Measurements from ENCODE around the gene RGS6.

Gene RGS6

GRCh38 chr14:72057701-72058285 is 125.6 kb downstream of the RGS6 start:
- intact Hi-C loops (cut with DNase I): no loop called here

GRCh38 chr14:72060460-72060859 is 128.2 kb downstream of the RGS6 start:
- DNase-seq: no peak
- intact Hi-C loops (cut with DNase I): no loop called here

More at GRCh38 chr14:72057701-72058285, 125.6 kb downstream of the RGS6 start:
- DNase-seq: no peak

- intact Hi-C loops (cut with DNase I): no loop called here
- no peak for DNase-seq
Measured at GRCh38 chr14:72060917-72061316, 128.7 kb downstream of the RGS6 start.

- no peak for DNase-seq
- intact Hi-C loops (cut with DNase I): no loop called here
Measured at GRCh38 chr14:72061718-72062117, 129.5 kb downstream of the RGS6 start.

- intact Hi-C loops (cut with DNase I): no loop called here
- DNase-seq: no peak
Measured at GRCh38 chr14:72063761-72064282, 131.6 kb downstream of the RGS6 start.

GRCh38 chr14:72064501-72064900 is 132.3 kb downstream of the RGS6 start:
- no peak for DNase-seq
- intact Hi-C loops (cut with DNase I): no loop called here

- intact Hi-C loops (cut with DNase I): no loop called here
- no peak for DNase-seq
Measured at GRCh38 chr14:72070458-72070857, 138.2 kb downstream of the RGS6 start.

- intact Hi-C loops (cut with DNase I): no loop called here
Measured at GRCh38 chr14:72075649-72076334, 143.6 kb downstream of the RGS6 start.

GRCh38 chr14:72081137-72081536 is 148.9 kb downstream of the RGS6 start:
- no peak for DNase-seq
- intact Hi-C loops (cut with DNase I): no loop called here

More at GRCh38 chr14:72075649-72076334, 143.6 kb downstream of the RGS6 start:
- DNase-seq: no peak

GRCh38 chr14:72084935-72085334 is 152.7 kb downstream of the RGS6 start:
- DNase-seq: no peak
- intact Hi-C loops (cut with DNase I): no loop called here

- DNase-seq: no peak
- intact Hi-C loops (cut with DNase I): no loop called here
Measured at GRCh38 chr14:72089625-72090024, 157.4 kb downstream of the RGS6 start.

GRCh38 chr14:72094844-72095582 is 162.8 kb downstream of the RGS6 start:
- intact Hi-C loops (cut with DNase I): no loop called here

GRCh38 chr14:72097173-72097783 is 165.0 kb downstream of the RGS6 start:
- intact Hi-C loops (cut with DNase I): no loop called here
- no peak for DNase-seq

More at GRCh38 chr14:72094844-72095582, 162.8 kb downstream of the RGS6 start:
- no peak for DNase-seq

GRCh38 chr14:72098210-72098609 is 166.0 kb downstream of the RGS6 start:
- intact Hi-C loops (cut with DNase I): no loop called here
- no peak for DNase-seq

- no peak for DNase-seq
- intact Hi-C loops (cut with DNase I): no loop called here
Measured at GRCh38 chr14:72099566-72099965, 167.3 kb downstream of the RGS6 start.

- intact Hi-C loops (cut with DNase I): no loop called here
- DNase-seq: peak in 10 of 42 donors; percentile 1 to 45 (median 15)
Measured at GRCh38 chr14:72104011-72104613, 171.9 kb downstream of the RGS6 start.

- intact Hi-C loops (cut with DNase I): no loop called here
- no peak for DNase-seq
Measured at GRCh38 chr14:72111911-72112310, 179.7 kb downstream of the RGS6 start.

- DNase-seq: no peak
- intact Hi-C loops (cut with DNase I): no loop called here
Measured at GRCh38 chr14:72118841-72119240, 186.6 kb downstream of the RGS6 start.

GRCh38 chr14:72120315-72120714 is 188.1 kb downstream of the RGS6 start:
- intact Hi-C loops (cut with DNase I): no loop called here
- DNase-seq: no peak

Data from head of caudate nucleus (tissue), 42 donors.